K562 (cell line): ENCODE measurements around the gene NAXE. TPM values are rescaled to one million over a fixed set of nuclear protein-coding genes. Genes with fewer than 3 reads are reported as not detected.

Experiments used
- E2F8 ChIP-seq: fragments of 450-650 bp; IDR thresholded peaks from 2 replicates; pipeline ENCODE4 v1.7.1; 2018; ENCODE audit warnings: mild to moderate bottlenecking, low read depth; ENCODE audit not compliant: partially characterized antibody
- FOXA1 ChIP-seq: fragments of 450-650 bp; IDR thresholded peaks from 2 replicates; pipeline ENCODE4 v1.6.1; 2016; ENCODE audit warnings: mild to moderate bottlenecking, borderline replicate concordance
- HSF4 ChIP-seq: fragments of 250-450 bp; sonication (Bioruptor Pico); IDR thresholded peaks from 2 replicates; pipeline ENCODE4 v2.1.2; 2022; ENCODE audit warnings: mild to moderate bottlenecking, moderate library complexity, borderline replicate concordance
- KDM5B ChIP-seq: fragments of 200-600 bp; sonication (generic); IDR thresholded peaks from 2 replicates; pipeline ENCODE4 v1.6.1; 2012; ENCODE audit warnings: low read depth, mild to moderate bottlenecking, moderate library complexity, low read length, control low read depth, inconsistent platforms; ENCODE audit not compliant: insufficient replicate concordance
- KLF1 ChIP-seq: fragments of 450-650 bp; IDR thresholded peaks from 2 replicates; pipeline ENCODE4 v1.6.1; 2016; ENCODE audit warnings: missing genetic modification characterization, missing compliant biosample characterization
- MCM3 ChIP-seq: fragments of 450-650 bp; IDR thresholded peaks from 2 replicates; pipeline ENCODE4 v1.6.1; 2016
- MXI1 ChIP-seq: IDR thresholded peaks from 2 replicates; pipeline ENCODE4 v1.6.1; 2011; ENCODE audit warnings: low read depth, mild to moderate bottlenecking, improper control_type of control experiment, low read length
- NR2C2 ChIP-seq, 2 experiments: fragments of 200-800 bp in 1 of 2; sonication (Bioruptor generic) in 1 of 2; sonication (generic) in 1 of 2; formaldehyde crosslinking in 1 of 2; IDR thresholded peaks; 2 replicates each; pipeline versions ENCODE4 v1.6.1 to v1.8.0; 2016 to 2022; ENCODE audit warnings: mild to moderate bottlenecking in 1 of 2, missing compliant biosample characterization in 1 of 2, missing genetic modification characterization in 1 of 2, missing genetic modification reagents in 1 of 2
- NRF1 ChIP-seq, 2 experiments: fragments of 450-650 bp; IDR thresholded peaks in 1 of 2; conservative IDR thresholded peaks in 1 of 2; 2 replicates each; pipeline ENCODE4 v1.6.1; 2014; ENCODE audit warnings: mild to moderate bottlenecking in 2 of 2
- TEAD2 ChIP-seq: fragments of 450-650 bp; IDR thresholded peaks from 2 replicates; pipeline ENCODE4 v1.6.1; 2016; ENCODE audit warnings: missing genetic modification characterization, control low read depth, missing compliant biosample characterization
- ZNF277 ChIP-seq: fragments of 250-450 bp; sonication (Bioruptor Pico); IDR thresholded peaks from 2 replicates; pipeline ENCODE4 v1.8.0; 2022; ENCODE audit warnings: inconsistent platforms, mild to moderate bottlenecking, moderate library complexity, borderline replicate concordance
- ZNF696 ChIP-seq: fragments of 250-450 bp; sonication (Bioruptor Pico); conservative IDR thresholded peaks from 2 replicates; pipeline ENCODE4 v1.4.0; 2020; ENCODE audit warnings: mild to moderate bottlenecking, moderate library complexity
- polyA plus RNA-seq, 8 experiments: library from polyadenylated mRNA; depleted of rRNA in 4 of 8; stranded (reverse) in 5 of 8; unstranded in 3 of 8; fragments of >200 nt; fragmentation: Nextera tagmentation in 2 of 8; fragmentation: Illumina TruSeq in 1 of 8; extraction: Ambion mirVana in 2 of 8; extraction: Trizol in 1 of 8; gene quantifications; 2 replicates each; pipeline versions ENCODE4 v1.2.1 to v1.2.3, GENCODE V29; 2011 to 2014; ENCODE audit warnings: inconsistent platforms in 1 of 8, missing spikeins in 1 of 8
- total RNA-seq, 7 experiments: library from RNA; depleted of rRNA in 6 of 7; stranded (reverse); fragments of >200 nt in 6 of 7; fragmentation: Illumina TruSeq in 2 of 7; extraction: Trizol in 2 of 7; gene quantifications; 2 replicates each; pipeline versions ENCODE4 v1.2.1 to v1.2.3, GENCODE V29; 2011 to 2021; ENCODE audit warnings: low replicate concordance in 1 of 7
- TF ChIP-seq, protein P1 (sequence below), 2 experiments: fragments of 450-650 bp in 1 of 2; sonication (generic) in 1 of 2; formaldehyde crosslinking in 1 of 2; IDR thresholded peaks; 2 replicates each; pipeline versions ENCODE4 v1.7.1 to v1.9.0; 2016 to 2022; ENCODE audit warnings: inconsistent platforms in 1 of 2, mild to moderate bottlenecking in 1 of 2, missing genetic modification reagents in 1 of 2

Gene NAXE
- total and polyA plus RNA-seq, 9 of the 15 experiments (the other 6 are each of a cell fraction or from before 2014, with no cell fraction given), result 27.3 to 137 (median 90.0) TPM

GRCh38 chr1:156571919-156572662 is 19.5 kb upstream of the NAXE start, which contains the start of gene IQGAP3 (continued):
- no peak for TF ChIP-seq ZNF277 (CRISPR knock-in tag)
- no peak for TF ChIP-seq MCM3
- peak in 1 of 2 experiments; percentile 23; a peak in 1 of 4 replicates for TF ChIP-seq NRF1 (conservative IDR thresholded peaks at IDR 0.05 in 1 of 2, IDR thresholded peaks at IDR 0.05 in 1 of 2)
- peak; percentile 43 for TF ChIP-seq KDM5B
- no peak for TF ChIP-seq ZNF696 (CRISPR knock-in tag)
- TF ChIP-seq E2F8, result peak; percentile 97
- no peak for TF ChIP-seq TEAD2 (tag)
- no peak for TF ChIP-seq HSF4 (CRISPR knock-in tag)
- no peak for TF ChIP-seq FOXA1
- no peak; the same call in 1 of the 2 replicates for TF ChIP-seq NR2C2 (CRISPR knock-in tag; IDR thresholded peaks at IDR 0.05)
- peak; percentile 76 for TF ChIP-seq NR2C2 (tag; IDR thresholded peaks at IDR 0.05)
- peak; percentile 69; the same call in 1 of the 2 replicates for TF ChIP-seq MXI1
- TF ChIP-seq, protein P1, sequence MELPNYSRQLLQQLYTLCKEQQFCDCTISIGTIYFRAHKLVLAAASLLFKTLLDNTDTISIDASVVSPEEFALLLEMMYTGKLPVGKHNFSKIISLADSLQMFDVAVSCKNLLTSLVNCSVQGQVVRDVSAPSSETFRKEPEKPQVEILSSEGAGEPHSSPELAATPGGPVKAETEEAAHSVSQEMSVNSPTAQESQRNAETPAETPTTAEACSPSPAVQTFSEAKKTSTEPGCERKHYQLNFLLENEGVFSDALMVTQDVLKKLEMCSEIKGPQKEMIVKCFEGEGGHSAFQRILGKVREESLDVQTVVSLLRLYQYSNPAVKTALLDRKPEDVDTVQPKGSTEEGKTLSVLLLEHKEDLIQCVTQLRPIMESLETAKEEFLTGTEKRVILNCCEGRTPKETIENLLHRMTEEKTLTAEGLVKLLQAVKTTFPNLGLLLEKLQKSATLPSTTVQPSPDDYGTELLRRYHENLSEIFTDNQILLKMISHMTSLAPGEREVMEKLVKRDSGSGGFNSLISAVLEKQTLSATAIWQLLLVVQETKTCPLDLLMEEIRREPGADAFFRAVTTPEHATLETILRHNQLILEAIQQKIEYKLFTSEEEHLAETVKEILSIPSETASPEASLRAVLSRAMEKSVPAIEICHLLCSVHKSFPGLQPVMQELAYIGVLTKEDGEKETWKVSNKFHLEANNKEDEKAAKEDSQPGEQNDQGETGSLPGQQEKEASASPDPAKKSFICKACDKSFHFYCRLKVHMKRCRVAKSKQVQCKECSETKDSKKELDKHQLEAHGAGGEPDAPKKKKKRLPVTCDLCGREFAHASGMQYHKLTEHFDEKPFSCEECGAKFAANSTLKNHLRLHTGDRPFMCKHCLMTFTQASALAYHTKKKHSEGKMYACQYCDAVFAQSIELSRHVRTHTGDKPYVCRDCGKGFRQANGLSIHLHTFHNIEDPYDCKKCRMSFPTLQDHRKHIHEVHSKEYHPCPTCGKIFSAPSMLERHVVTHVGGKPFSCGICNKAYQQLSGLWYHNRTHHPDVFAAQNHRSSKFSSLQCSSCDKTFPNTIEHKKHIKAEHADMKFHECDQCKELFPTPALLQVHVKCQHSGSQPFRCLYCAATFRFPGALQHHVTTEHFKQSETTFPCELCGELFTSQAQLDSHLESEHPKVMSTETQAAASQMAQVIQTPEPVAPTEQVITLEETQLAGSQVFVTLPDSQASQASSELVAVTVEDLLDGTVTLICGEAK (IDR thresholded peaks at IDR 0.05), result peak; percentile 92
- TF ChIP-seq, protein P1 (CRISPR knock-in tag; IDR thresholded peaks at IDR 0.05), result no peak
- peak; percentile 88 for TF ChIP-seq KLF1 (tag)
